ENCODE results near the gene IFT80.

DNA sequence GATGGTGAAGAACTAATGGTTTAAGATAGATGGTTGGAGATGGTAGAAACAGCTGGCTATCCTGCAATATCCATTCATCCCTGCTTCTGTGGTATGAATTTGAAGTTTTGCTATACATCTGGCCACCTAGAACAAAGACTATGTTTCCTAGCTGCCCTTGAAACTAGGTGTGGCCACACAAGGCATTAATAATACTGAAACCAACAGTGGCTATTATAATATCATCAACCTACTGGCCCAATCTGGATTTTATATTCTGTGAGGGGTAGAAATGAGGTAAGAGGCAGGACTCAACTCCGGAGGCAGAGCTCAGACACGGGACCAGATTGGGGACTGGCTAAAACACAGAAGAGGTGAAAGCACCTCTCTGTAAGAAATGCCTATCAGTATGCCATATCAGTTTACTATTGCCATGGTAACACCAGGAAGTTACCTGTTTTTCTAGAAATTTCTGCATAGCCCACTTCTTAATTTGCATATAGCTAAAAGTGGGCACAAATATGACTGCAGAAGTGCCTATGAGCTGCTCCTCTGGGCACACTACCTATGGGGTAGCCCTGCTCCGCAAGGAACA is 8.4 kb downstream of the IFT80 start:
- TF ChIP-seq CTCF (IDR thresholded peaks at IDR 0.05) (no peak), POLR2A (IDR thresholded peaks at IDR 0.05) (no peak)

All from Peyer's patch (tissue), 4 donors.